ENCODE data around the gene AGPAT2.

AGPAT2 gene

DNA sequence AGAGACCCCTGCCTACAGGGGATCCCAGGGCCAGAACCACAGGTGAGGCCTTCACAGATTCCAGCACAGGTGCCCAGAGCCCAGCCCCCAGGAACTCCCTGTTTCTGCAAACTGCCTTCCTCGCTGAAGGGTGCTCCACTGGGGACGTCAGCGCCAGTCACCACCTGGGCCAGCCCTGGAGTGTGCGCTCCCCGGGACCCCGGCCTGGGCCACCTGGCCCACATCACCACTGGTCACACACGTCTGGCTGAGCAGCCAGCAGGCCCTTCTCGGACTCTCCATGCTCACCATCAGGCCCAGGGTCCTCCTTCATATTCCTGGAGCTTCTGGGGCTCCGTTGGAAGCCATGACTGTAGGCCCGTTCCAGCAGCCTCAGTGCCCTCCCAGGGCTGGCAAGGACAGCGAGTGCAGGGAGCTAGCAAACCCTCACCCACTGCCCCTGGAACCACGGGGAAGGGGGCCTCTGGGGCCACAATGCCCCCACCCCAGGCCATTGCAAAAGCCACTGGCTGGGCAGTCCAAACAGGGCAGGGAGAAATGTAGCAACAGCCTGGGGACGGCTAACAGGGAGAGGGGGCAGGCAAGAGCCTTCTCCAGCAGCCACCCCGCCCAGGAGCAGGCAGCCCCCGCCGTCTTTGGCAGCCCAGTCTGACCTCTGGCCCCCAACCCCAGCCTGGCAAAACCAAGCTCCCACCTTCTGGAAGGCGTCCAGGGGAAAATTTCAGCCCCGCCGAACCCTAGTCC, 1.3 kb downstream of the AGPAT2 start:
- peak; percentile 33 for DNase-seq

DNA sequence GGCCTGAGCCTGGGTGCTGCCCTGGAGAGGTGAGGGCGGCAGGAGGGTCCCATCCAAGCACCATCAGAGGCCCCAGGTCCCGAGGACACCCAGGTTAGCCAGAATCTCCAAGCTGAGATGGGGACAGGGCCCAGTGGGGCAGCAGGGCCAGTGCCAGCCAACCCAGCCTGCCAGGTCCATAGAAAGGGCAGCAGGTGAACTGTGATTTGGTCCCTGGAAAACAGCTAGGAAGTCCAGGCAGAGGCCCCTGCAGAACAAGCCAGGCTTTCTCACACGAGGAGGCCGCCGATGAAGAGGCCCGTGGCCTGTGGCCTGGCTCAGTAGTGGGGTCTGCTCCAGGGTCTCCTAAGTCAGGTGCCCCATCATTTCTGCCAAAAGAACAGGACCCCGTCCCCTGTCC, 2.0 kb downstream of the AGPAT2 start:
- DNase-seq = no peak

DNA sequence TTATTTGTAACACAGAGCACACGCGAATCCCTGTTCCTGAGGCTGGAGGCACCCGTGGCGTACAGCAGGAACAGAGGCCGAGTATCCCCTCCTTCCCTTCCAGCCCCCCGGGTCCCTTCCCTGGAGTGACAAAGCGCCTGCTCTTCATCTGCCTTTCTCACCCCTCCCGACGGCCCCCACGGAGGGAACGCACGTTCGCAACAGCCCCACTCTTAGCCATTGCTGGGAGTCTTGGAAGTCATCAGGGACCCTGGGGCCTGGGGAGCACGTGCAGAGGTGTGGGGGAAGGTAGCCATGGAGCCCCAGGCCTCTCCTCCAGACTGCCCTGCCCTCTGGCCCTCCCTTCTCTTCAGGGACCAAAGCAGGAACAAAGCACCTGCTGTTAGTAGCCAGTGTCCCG, 2.5 kb downstream of the AGPAT2 start:
- DNase-seq = no peak

DNA sequence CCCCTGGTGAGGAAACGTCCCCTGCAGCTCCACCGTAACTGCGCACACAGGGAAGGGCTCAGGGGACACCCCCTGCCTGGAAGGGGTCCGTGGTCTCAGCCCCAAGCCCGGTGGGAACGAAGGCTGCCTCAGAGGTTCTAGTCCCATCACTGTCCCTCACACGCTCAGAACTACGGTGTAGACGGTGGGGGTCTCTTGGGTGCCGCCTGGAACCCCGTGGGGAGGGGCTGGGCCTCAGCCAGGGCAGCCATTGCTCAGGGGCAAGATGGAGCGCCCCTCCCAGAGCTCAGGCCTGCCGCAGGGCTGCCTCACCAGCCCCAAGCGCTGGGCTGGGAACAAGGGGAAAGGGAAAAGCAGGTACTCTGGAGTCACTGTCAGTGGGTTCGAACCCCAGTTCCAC, 2.9 kb downstream of the AGPAT2 start:
- DNase-seq = no peak

DNA sequence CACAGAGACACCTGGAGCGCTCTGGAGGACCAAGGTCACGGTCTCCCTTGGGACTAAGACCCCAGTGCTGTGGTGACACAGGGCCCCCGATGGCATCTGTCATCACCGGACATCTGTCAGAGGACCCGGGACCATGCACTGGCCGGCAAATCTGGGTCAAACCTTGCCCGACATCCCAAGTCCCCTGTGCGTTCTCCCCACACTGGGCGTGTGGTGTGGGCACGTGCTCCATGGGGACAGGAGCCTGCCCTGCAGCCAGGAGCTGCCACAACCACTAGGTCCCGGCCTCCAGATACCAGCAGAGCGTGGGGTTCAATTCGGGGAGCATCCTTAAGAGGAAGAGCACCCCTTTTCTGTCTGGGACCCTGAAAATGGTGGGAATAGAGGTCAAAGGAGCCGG, 3.5 kb downstream of the AGPAT2 start:
- no peak for DNase-seq

DNA sequence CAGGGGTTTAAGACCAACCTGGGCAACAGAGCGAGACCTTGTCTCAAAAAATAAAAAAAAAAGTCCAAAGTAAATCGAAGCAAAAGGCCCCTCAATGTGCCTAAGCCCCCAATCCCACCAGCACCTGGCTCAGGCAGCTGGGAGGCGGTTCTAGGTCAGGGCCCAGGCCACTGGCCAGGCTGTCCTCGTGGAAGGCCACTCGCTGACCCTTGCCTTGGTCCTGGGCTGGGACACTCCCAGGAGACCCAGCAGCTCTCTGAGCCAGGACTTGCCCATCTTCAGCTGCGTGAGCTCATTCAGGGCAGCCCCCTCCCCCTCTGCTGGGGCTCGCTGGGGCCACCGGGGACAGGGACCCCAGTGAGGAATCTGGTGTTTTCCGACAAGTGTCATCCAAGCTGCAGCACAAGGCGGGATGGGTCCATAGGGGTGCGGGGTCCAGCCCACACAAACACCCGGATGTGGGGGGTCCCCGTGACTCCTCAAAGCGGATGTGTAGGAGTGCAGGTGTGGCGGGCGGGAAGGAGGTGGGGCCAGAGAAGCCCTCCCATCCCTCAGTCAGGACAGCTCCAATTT, 4.0 kb downstream of the AGPAT2 start:
- DNase-seq = no peak

DNA sequence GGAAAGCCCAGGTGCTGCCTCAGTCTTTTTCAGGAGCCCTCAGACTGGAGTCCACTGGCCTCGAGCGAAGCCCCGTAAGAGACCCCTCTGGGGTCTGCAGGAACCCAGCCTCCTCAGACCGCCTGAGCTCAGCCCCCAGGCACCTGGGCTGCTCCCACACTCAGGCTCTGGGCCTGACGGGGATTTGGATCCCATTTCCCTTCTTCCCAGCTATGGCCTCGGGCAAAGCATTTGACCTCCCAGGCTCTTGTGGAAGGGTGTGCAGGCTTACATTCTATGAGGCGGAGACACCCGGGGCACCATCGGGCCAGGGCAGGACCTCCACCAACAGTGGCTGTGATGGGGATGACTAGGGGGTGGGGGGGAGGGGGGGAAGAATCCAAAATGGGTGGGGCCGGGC, 4.5 kb downstream of the AGPAT2 start:
- no peak for DNase-seq

DNA sequence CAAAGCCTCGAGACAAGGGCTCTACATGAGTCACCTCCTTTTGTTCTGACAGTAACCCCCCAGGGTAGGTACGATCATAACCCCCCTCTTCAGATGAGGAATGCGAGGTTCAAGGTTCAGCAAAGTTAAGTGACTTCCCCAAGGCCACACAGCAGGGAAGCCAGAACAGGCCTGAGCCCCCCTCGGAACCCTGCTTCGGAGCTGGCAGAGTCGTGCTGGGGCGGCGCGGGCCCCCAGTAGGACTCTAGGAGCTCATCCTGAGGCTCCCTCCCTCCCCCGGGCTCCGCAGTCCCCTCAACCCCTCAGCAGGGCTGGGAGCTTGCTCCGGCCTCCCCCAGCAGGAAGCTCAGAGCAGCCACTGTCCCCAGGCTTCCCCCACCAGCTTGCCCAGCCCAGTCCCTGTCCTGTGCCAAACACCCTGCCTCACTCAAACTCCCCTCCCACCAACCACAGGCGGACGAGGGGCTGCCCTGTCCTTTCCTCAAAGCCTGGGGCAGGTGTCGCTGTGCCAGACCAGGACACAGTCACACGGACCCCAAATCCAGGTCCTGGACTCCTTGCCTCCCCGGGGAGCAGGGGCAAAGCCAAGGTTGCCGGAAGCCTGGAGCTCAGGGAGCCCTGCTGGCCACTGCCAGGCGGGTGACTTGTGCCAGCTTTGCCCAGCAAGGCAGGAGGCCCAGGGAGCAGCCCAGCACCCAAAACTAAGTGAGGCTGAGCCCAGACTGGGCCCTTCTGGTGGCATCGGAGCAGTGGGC, 5.1 kb downstream of the AGPAT2 start:
- DNase-seq = no peak

DNA sequence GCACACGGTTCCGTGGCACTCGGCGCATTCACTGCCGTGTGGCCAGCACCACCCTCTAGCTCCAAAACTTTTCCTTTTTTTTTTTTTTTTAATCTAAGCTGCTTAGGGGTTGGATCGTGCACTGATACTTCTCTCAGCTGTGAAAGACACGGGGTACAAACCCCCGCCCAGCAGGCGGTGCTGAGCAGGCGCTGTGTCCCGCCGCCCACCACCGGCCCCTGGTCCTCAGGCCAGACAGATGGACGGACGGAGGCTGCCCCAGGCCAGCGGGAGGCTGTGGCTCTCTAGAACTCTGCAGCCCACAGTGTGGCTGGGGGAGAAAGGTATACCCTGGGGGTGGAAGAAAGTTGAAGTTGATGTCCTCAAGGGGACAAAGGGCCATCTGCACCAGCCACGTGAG, 6.2 kb downstream of the AGPAT2 start:
- no peak for DNase-seq

DNA sequence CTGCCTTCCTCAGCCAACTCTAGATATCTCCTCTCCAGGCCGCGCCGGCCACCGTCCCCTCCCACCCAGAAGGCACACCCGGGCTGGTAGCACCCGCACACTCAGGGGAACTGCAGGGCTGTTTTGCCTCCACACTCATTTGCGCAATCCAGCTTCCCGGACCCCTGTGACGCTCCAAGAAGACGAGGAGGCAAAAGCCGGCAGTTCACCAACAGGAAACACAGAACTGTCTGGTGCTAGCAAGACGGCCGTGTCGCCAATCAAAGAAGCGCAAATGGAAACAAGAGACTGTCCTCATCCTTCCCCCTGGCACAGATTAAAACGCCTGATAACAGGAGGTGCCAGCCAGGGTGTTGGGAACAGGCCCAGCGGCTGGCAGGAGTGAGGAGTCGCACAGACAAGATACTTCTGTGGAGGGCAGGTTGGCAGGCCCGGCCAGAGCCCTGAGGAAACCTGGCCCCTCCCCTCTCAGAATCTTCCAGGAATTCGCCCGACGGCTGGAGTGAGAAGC, 7.8 kb downstream of the AGPAT2 start:
- DNase-seq = no peak

DNA sequence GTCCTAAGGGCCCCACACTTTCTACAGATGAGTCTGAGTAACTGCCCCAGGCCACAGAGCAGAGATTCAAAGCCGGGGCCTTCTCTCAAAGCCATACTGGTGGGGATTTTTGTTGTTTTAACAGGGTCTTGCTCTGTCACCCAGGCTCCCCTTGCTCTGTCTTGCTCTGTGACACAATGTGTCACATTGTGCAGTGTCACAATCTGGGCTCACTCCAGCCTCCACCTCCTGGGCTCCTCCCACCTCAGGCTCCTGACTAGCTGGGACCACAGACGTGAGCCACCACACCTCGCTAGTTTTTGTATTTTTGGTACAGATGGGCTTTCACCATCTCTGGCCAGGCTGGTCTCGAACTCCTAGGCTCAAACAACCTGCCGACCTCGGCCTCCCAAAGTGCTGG, 8.6 kb downstream of the AGPAT2 start:
- DNase-seq = no peak

DNA sequence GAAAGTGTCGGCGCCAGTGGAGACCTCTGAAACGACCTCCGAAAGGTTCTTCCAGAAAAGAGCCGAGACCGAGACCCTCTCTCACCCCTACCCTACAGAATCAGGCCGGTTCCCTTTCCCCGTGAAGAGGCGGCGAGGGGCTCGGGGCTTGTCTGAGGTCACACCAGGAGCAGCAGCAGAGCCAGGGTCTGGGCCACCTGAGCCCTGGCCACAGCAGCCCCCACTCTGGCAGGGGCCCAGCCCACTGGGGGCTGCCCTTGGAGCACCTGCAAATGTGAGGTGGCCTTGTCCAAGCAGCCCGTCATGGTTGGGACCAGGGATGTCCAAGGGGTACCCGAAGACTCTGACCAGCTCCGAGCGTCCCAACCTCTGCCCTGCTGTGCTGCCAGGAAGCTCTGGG, 9.2 kb downstream of the AGPAT2 start:
- no peak for DNase-seq

DNA sequence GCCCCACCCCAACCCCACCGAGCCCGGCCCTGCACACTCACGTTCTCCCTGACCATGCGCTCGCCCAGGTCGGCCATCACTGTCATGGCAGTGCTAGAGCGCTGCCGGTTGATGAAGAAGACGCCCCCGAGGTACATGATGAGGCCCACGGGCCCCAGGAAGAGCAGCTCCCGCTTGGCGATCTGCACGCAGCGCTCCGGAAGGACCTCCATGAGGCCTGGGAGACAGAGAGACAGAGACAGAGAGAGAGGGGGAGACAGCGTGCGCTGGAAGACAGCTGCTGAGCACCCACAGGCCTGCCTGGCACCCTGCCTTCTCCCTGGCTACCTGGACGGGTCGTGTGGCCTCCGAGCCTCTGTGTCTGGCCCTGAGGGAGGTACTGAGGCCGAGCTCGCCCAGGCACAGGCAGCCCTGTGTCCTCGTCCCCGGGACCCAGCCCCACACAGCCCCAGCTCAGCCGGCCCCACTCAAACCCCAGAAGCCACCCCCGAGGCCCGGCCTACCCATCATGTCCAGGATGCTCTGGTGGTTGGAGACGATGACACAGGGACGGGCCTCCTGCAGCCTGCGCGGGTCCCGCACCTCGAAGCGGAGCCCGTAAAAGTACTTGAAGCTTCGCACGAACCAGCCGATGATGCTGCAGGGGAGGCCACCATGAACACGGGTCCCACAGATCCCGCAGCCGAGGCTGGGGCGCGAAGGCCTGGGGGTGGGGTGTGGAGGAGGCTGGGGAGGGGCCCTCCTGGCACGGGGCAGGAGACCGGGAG, 10.2 kb downstream of the AGPAT2 start:
- no peak for DNase-seq

DNA sequence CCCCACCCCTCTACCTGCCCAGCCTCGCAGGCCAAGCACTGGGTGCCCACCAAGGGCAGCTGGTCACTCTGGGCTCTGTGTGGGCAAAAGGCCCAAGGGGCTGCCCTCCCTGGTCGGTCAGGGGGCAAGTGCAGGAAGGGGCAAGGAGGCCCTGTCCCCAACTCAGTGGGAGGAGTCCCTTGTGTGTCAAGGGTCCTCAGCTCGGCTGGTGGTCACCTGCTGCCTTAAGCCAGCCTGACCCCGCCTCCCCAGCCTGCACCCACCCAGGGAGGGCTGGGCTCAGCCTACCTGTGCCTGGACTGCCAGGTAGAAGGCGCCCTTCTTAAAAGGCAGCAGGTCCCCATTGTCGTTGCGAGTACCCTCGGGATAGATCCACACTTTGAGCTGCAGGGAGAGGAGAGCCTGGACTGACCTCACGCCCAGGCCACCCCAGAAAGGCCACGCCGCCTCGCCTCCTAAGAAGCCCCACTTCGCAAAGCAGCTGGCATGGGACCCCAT, 10.9 kb downstream of the AGPAT2 start:
- DNase-seq = no peak

DNA sequence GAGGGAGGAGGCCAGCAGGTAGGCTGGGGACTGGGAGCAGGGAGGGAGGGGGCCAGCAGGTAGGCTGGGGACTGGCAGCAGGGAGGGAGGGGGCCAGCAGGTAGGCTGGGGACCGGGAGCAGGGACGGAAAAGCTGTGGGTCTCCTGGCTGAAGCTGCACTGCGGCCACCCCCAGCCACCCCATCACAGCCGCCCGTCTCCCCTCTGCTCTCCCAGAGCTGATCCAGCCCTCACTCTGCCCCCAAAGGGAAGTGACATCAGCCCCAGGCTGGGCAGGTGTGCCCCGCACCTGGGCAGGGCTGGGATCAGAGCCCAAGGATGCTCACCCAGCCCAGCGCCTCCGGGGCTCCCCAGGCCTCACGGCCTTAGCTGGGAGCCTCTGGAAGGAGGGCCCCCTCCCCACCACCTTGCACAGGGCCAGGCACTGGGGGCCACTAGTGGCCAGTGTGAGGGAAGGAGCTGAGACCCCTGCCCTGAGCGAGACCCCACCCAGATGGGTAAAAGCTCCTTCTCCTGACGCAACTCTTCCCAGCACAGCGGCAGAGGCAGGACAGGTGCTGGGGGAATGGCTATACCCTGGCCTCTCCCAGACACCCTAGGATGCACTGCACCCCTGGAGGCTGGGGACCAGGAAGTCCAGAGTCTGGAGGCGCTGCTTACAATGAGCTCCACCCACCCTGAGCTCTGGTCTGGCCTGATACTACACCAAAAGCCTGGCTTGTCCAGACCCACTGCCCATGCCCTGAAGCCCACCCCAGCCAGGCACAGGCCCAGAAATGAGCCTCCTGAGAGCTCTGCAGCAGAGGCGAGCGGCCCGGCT, 11.6 kb downstream of the AGPAT2 start:
- DNase-seq = no peak

DNA sequence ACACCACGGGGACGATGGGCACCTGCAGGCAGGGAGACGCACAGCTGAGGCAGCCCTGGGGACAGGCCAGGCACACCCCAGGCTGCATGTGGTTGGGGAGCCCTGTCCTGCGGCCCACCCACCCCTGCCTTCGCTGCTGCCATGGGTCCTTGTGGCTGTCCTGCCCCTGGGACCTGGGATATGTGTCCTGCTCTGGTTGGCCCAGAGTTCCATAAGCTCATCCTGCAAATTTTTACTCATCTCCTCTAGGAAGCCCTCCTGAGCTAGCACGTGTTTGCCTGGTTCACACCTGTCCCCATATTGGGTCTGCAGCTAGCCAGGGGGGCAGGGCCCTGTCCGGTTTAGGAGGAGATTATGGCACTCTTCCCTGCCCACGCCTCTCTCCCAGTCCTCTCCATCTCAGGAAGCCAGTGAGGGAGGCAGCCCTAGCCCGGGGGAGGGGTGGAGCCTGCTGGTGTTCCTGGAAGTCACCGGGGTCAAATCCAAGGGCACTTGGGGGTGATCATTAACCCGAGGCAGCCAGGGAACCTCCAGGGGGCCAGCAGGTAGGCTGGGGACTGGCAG, 12.4 kb downstream of the AGPAT2 start:
- DNase-seq = no peak

DNA sequence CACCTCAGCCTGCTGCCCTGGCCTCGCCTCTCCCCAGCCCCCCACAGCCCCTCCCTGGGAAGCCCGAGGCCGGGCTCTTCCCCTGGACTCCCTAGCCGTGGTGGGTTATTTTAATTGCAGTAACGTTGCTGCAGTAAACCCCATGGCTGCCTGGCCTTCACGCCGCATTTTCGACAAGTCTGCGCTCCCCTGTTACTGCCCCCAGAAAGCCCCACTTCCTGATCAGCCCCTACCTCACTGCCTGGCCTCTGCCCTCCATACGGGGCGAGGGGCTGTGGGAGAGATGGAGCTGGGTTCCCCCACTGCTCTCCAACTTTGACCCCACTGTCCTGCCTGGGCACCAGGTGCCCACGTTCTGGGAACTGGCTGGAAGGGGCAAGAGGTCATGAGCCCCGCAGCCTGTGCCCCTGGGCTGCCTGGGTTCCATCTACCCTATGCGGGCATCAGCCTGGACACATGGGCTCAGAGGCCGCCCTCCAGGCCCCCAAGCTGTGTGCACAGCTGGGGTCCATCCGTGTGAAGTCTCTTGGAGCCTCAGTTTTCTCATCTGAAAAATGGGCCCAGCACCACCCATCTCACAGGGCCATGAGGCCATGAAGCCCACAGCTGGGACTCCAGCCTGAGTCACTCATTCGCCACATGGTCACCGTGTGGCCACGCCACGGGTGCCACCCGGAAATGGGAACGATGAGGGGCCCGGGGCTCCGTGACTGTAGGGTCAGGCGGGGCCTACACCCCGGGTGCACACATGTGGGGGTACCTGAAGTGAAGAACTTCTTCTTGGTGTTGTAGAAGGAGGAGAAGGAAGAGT, 13.1 kb downstream of the AGPAT2 start:
- no peak for DNase-seq

DNA sequence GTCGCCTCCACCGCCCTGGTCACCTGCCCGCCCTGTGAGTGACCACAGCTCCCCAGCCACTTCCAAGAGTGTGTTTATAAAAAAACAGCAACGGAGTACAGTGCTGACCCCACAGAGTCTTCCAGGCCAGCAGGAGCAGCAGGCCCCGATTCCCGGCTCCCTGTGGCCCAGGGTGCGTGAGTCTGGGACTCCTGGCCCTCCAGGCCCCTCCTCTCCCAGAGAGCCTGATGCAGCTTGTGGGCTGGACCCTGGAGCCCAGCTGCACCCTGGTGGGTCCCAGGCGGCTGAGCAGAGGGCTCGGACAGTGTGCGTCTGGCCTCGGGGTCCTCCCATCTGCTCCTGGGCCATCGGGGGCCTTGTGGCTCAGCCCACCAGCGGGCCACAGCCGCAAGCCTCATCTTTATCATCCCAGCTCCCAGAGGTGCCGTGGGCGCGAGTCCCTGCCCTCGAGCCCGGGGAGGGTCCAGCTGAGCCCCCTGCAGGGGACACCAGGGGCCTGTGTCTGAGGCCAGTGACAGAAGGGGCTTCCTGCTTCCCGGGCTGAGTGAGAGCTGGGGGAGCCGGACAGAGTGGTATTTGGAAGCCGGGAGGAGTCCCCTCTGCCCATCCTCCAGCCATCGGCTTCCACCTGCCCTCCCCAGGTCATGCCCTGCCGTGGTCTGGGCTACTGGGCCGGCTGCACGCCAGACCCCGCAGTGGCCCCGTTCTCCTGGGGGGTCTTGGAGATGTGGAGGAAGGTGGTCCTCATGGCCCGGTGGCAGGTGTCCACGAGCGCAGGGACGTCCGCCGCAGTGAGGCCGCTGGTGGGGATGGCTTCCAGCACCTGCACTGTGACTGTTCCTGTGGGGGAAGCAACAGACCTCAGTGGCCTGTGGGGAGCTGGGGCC, 13.9 kb downstream of the AGPAT2 start:
- no peak for DNase-seq

DNA sequence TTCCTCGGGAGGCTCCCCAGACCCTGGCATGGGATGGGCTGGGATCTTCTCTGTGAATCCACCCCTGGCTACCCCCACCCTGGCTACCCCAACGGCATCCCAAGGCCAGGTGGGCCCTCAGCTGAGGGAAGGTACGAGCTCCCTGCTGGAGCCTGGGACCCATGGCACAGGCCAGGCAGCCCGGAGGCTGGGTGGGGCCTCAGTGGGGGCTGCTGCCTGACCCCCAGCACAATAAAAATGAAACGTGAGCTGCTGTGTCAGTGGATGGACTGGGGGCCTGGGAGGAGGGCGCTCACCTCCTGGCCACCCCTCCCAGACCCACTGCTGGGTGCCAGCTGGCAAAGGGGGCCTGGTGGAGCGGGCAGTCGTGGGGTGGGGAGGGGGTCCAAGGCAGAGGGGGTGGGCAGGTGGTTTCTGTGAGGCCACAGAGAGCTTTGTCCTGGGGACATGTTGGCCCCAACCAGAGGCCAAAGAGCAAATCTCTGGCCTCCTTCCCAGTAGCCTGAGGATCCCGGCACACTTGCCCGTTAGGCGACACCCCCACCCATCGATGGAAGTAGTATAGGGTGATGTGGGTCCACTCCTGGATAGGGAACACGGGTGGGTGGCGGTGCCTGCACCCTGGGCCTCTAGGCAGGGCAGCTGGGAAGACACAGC, 14.7 kb downstream of the AGPAT2 start:
- no peak for DNase-seq
